Measurements from ENCODE around the gene TFE3.
A peak's percentile ranks its signal among the peaks of the same experiment; 100 is the strongest.

Gene TFE3

DNA sequence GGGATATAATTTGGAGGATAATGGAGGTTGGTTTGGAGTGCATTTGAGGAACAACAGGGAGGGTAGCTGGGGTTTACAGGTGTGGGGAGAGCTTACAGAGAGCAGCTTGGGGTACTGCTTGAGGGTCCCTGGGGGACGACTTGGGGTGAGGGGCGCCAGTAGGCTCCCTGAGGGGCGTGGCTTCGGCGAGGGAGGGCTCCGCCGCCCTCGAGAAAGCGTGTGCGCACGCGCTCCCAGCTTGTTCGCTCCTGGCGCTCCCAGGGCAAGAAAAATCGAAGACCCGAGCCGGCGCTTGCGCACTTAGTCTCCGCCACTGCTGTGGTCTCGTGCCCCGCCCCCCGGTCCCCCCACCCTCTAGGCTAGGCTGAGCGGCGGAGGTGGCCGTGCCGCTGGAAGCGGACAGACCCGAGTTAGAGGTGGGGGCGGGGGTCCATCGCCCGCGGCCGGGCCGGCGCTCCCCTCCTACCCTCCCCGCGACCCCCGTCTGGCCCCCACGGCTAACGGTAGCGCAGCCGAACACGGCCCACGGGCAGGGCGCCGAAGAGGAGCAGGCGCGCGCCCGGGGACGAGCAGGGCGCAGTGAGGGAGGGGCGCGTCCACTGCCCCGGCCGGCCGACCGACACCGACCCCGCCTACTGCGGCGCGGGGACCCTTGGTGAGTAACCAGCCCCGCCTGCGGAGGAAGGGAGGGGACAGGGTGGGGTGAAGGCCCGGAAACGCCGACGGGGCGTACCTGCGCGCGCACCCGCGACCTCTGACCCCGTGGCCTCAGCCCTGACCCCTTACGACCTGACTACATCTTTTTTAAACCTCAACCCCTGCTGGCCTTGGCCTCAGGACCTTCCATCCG is 10.3 kb upstream of the TFE3 start:
- TF ChIP-seq EZH2 (optimal IDR thresholded peaks at IDR 0.05; ENCODE audit: low read depth, low read length), result no peak
- TF ChIP-seq, protein P1, sequence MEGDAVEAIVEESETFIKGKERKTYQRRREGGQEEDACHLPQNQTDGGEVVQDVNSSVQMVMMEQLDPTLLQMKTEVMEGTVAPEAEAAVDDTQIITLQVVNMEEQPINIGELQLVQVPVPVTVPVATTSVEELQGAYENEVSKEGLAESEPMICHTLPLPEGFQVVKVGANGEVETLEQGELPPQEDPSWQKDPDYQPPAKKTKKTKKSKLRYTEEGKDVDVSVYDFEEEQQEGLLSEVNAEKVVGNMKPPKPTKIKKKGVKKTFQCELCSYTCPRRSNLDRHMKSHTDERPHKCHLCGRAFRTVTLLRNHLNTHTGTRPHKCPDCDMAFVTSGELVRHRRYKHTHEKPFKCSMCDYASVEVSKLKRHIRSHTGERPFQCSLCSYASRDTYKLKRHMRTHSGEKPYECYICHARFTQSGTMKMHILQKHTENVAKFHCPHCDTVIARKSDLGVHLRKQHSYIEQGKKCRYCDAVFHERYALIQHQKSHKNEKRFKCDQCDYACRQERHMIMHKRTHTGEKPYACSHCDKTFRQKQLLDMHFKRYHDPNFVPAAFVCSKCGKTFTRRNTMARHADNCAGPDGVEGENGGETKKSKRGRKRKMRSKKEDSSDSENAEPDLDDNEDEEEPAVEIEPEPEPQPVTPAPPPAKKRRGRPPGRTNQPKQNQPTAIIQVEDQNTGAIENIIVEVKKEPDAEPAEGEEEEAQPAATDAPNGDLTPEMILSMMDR (IDR thresholded peaks at IDR 0.05; ENCODE audit: low read length), result no peak
- no peak for TF ChIP-seq EZH2phosphoT487 (IDR thresholded peaks at IDR 0.05; ENCODE audit: low read length)
- Histone ChIP-seq H2AFZ (ENCODE audit: low read length) (peak overlapping the region; percentile 72), H3K27ac (ENCODE audit: low read length) (no peak overlapping the region), H3K9ac (ENCODE audit: low read length) (peak overlapping the region; percentile 44; the same call in 1 of the 2 replicates), H3K4me3 (ENCODE audit: low read length) (peak overlapping the region; percentile 57), H3K9me3 (replicated peaks; ENCODE audit: insufficient read depth, low read length) (no peaks in the 10 kb centered on the region), H3K79me2 (ENCODE audit: low read length) (peaks cover 1% of the 10 kb centered on the region; the same call in 1 of the 2 replicates), H4K20me1 (ENCODE audit: insufficient read depth, low read length) (no peaks in the 10 kb centered on the region), H3K4me1 (ENCODE audit: low read length) (no peaks in the 10 kb centered on the region), H3K9me2 (replicated peaks; ENCODE audit: insufficient read depth, low read length) (no peaks in the 10 kb centered on the region), H3K4me2 (ENCODE audit: low read depth, low read length) (peak overlapping the region; percentile 74), H3K36me3 (replicated peaks; ENCODE audit: insufficient read depth, low read length) (no peaks in the 10 kb centered on the region), H3K27me3 (replicated peaks; ENCODE audit: insufficient read depth, low read length) (no peaks in the 10 kb centered on the region), H3F3A (ENCODE audit: insufficient read depth, low read length) (no peaks in the 10 kb centered on the region)
- peak; percentile 47 for DNase-seq

DNA sequence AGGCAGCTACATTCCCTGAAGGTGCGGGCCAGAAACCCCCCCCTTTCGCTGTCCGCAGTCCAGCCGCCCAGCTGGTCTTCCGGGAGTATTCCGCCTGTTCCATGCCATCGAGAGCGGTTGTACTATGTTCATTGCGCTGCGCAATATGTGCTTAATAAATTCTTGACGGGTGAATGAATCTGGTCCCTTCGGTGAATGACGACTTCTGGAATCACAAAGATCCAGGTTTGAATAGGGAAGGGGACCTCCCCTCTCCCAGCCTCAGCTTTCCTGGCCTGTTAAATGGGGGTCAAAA is 777 bp upstream of the TFE3 start:
- Histone ChIP-seq H3K9me2 (replicated peaks; ENCODE audit: insufficient read depth, low read length) (no peaks in the 10 kb centered on the region), H2AFZ (ENCODE audit: low read length) (peak overlapping the region; percentile 91), H4K20me1 (ENCODE audit: insufficient read depth, low read length) (no peaks in the 10 kb centered on the region), H3F3A (ENCODE audit: insufficient read depth, low read length) (peaks cover 7% of the 10 kb centered on the region; the same call in 1 of the 2 replicates), H3K27me3 (replicated peaks; ENCODE audit: insufficient read depth, low read length) (no peaks in the 10 kb centered on the region), H3K4me1 (ENCODE audit: low read length) (peaks cover 15% of the 10 kb centered on the region), H3K4me2 (ENCODE audit: low read depth, low read length) (peak overlapping the region; percentile 90), H3K36me3 (replicated peaks; ENCODE audit: insufficient read depth, low read length) (no peaks in the 10 kb centered on the region), H3K27ac (ENCODE audit: low read length) (peak overlapping the region; percentile 42; the same call in 1 of the 2 replicates), H3K9ac (ENCODE audit: low read length) (peak overlapping the region; percentile 56), H3K79me2 (ENCODE audit: low read length) (peaks cover 21% of the 10 kb centered on the region), H3K9me3 (replicated peaks; ENCODE audit: insufficient read depth, low read length) (no peaks in the 10 kb centered on the region), H3K4me3 (ENCODE audit: low read length) (peak overlapping the region; percentile 64)
- no peak for DNase-seq
- TF ChIP-seq, protein P1 (IDR thresholded peaks at IDR 0.05; ENCODE audit: low read length), result no peak
- TF ChIP-seq EZH2 (optimal IDR thresholded peaks at IDR 0.05; ENCODE audit: low read depth, low read length), result no peak
- TF ChIP-seq EZH2phosphoT487 (IDR thresholded peaks at IDR 0.05; ENCODE audit: low read length), result no peak

DNA sequence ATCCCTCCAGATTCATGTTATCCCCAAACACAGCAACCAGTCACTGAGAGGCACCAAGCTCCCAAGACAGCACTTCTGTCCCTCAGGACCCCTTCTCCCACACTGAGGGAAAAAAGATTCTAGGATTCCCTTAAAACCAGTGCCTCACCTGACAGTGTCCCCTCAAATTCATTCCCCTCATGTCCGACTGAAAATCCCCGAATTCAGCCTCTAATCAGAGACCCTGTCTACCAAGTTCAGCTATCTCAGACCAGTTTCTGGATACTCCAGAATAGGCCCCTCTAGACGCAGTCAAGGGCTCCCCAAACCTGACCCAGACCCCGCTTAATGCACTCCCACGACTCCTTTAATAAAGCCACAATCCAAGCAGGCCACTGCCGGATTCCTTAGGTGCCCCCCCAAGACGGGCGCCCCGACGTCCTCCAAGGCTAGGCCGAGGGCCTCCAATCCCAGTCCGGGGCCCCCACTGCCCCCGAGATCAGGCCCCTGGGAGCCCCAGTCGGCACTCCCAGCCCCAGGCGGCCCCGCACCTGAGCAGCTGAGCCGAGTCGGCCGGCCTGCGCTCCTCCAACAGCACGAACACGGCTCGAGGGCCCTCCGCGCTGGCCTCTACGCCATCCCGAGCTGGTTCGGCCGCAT is 457 bp downstream of the TFE3 start:
- Histone ChIP-seq H3K9me3 (replicated peaks; ENCODE audit: insufficient read depth, low read length) (no peaks in the 10 kb centered on the region), H3K4me2 (ENCODE audit: low read depth, low read length) (peak overlapping the region; percentile 77)
- TF ChIP-seq EZH2 (optimal IDR thresholded peaks at IDR 0.05; ENCODE audit: low read depth, low read length) (no peak), EZH2phosphoT487 (IDR thresholded peaks at IDR 0.05; ENCODE audit: low read length) (no peak)
- TF ChIP-seq, protein P1 (IDR thresholded peaks at IDR 0.05; ENCODE audit: low read length), result no peak

More for the DNA sequence above, 457 bp downstream of the TFE3 start:
- Histone ChIP-seq H3K4me3 (ENCODE audit: low read length) (peak overlapping the region; percentile 73), H3K36me3 (replicated peaks; ENCODE audit: insufficient read depth, low read length) (no peaks in the 10 kb centered on the region), H3K79me2 (ENCODE audit: low read length) (peaks cover 21% of the 10 kb centered on the region), H3K9me2 (replicated peaks; ENCODE audit: insufficient read depth, low read length) (no peaks in the 10 kb centered on the region), H3K27ac (ENCODE audit: low read length) (peak overlapping the region; percentile 68), H3F3A (ENCODE audit: insufficient read depth, low read length) (peaks cover 7% of the 10 kb centered on the region; the same call in 1 of the 2 replicates), H3K4me1 (ENCODE audit: low read length) (peaks cover 15% of the 10 kb centered on the region), H4K20me1 (ENCODE audit: insufficient read depth, low read length) (no peaks in the 10 kb centered on the region), H3K27me3 (replicated peaks; ENCODE audit: insufficient read depth, low read length) (no peaks in the 10 kb centered on the region), H3K9ac (ENCODE audit: low read length) (peak overlapping the region; percentile 91), H2AFZ (ENCODE audit: low read length) (peak overlapping the region; percentile 19; the same call in 1 of the 2 replicates)
- DNase-seq, result no peak
